Cardiac muscle cell (in vitro differentiated cells and primary cell): ENCODE data around the gene CCDC13. TPM values are rescaled to one million over a fixed set of nuclear protein-coding genes. Genes with fewer than 3 reads are reported as not detected.

Experiments
- DNase-seq, 2 donors: peaks; one replicate each; pipeline versions ENCODE4 v3.0.0 to v3.0.0-alpha.2; 2010 to 2017; ENCODE audit warnings: low read depth in 1 of 2, low spot score in 1 of 2
- H3K27ac ChIP-seq: fragments of 200-600 bp; sonication (generic); 2 replicates; pipeline ENCODE4 v1.5.1; 2016
- H3K27me3 ChIP-seq: fragments of 200-600 bp; sonication (generic); 2 replicates; pipeline ENCODE4 v1.6.0; 2016; ENCODE audit warnings: control low read depth
- H3K36me3 ChIP-seq: fragments of 200-600 bp; sonication (generic); 2 replicates; pipeline ENCODE4 v1.5.1; 2016; ENCODE audit warnings: control low read depth
- H3K4me1 ChIP-seq: fragments of 200-600 bp; sonication (generic); 2 replicates; pipeline ENCODE4 v1.8.1; 2017; ENCODE audit warnings: low read depth, mild to moderate bottlenecking, mixed run types
- H3K4me3 ChIP-seq: fragments of 200-600 bp; sonication (generic); 2 replicates; pipeline ENCODE4 v1.5.1; 2016; ENCODE audit warnings: mild to moderate bottlenecking
- H3K9me3 ChIP-seq: fragments of 200-600 bp; sonication (generic); 2 replicates; pipeline ENCODE4 v1.5.1; 2017; ENCODE audit warnings: low read depth, mild to moderate bottlenecking, control low read depth
- polyA plus RNA-seq: library from polyadenylated mRNA; unstranded; fragments of >200 nt; fragmentation: Nextera tagmentation; extraction: Ambion mirVana; gene quantifications from 2 replicates; pipeline ENCODE4 v1.2.1, GENCODE V29; 2016
- total RNA-seq: library from RNA; depleted of rRNA; stranded (reverse); fragments of >200 nt; gene quantifications from 2 replicates; pipeline ENCODE4 v1.2.3, GENCODE V29; 2016
- TF ChIP-seq, protein P1 (sequence below): IDR thresholded peaks from 2 replicates; pipeline ENCODE4 v1.5.1; 2012; ENCODE audit warnings: low read depth, mild to moderate bottlenecking, low read length

Gene CCDC13
- total and polyA plus RNA-seq, 2 experiments from 2014 or later = 2.8 to 3.3 TPM

DNA sequence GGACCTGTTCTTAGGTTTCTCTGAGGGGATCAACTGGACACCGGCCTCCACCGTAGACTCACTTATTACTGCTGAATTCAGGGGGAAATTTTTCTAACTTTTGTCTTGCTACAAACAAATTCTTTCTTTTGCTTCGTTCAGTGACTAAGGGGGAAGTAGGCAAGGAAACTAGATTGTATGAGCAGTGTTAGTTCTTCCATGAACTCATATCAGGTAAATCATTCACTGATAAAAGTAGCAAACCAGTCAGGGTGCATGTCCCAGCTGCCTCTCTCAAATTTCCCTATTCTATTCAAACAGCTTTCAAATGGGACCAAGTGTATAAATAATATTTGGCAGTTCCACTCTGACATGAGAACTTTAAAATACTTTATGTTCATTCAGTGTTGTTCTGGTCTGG lies 7.3 kb upstream of the CCDC13 start:
- H3K27me3 ChIP-seq = no peaks in the 10 kb centered on the region
- no peak for DNase-seq
- peak overlapping the region; percentile 6 for H3K27ac ChIP-seq
- no peaks in the 10 kb centered on the region for H3K9me3 ChIP-seq
- H3K36me3 ChIP-seq = peaks cover 29% of the 10 kb centered on the region
- no peaks in the 10 kb centered on the region for H3K4me1 ChIP-seq
- no peak overlapping the region for H3K4me3 ChIP-seq
- TF ChIP-seq, protein P1, sequence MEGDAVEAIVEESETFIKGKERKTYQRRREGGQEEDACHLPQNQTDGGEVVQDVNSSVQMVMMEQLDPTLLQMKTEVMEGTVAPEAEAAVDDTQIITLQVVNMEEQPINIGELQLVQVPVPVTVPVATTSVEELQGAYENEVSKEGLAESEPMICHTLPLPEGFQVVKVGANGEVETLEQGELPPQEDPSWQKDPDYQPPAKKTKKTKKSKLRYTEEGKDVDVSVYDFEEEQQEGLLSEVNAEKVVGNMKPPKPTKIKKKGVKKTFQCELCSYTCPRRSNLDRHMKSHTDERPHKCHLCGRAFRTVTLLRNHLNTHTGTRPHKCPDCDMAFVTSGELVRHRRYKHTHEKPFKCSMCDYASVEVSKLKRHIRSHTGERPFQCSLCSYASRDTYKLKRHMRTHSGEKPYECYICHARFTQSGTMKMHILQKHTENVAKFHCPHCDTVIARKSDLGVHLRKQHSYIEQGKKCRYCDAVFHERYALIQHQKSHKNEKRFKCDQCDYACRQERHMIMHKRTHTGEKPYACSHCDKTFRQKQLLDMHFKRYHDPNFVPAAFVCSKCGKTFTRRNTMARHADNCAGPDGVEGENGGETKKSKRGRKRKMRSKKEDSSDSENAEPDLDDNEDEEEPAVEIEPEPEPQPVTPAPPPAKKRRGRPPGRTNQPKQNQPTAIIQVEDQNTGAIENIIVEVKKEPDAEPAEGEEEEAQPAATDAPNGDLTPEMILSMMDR = no peak

DNA sequence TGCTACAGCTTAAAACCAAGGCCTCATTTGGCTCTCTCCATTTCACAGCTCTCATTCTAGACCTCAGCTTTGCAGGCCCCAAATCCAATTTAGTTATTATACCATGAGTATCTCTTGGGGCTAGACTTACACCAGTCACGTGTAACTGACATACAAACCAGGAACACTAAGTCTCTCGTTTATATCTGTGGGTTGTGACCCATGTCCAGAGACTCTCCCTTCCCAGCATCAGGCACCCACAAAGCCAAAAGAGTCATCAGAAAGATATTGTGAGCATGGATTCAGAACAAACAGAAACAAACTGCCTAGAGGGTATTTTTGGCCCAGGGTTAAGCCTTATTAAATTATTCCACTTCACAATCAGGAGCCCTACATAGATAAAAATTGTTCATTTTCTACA lies 5.6 kb upstream of the CCDC13 start:
- TF ChIP-seq, protein P1 = no peak
- Histone ChIP-seq H3K27ac (no peak overlapping the region), H3K4me3 (no peak overlapping the region), H3K36me3 (peaks cover 16% of the 10 kb centered on the region), H3K27me3 (no peaks in the 10 kb centered on the region), H3K4me1 (no peaks in the 10 kb centered on the region), H3K9me3 (no peaks in the 10 kb centered on the region)
- DNase-seq = peak in 1 of 2 donors; percentile 71

GRCh38 chr3:42773409-42773751 lies 327 bp upstream of the CCDC13 start:
- Histone ChIP-seq H3K9me3 (no peaks in the 10 kb centered on the region), H3K27me3 (no peaks in the 10 kb centered on the region), H3K4me1 (no peaks in the 10 kb centered on the region), H3K36me3 (peaks cover 4% of the 10 kb centered on the region), H3K27ac (no peak overlapping the region), H3K4me3 (peak overlapping the region; percentile 39)
- TF ChIP-seq, protein P1 = no peak
- DNase-seq = no peak

DNA sequence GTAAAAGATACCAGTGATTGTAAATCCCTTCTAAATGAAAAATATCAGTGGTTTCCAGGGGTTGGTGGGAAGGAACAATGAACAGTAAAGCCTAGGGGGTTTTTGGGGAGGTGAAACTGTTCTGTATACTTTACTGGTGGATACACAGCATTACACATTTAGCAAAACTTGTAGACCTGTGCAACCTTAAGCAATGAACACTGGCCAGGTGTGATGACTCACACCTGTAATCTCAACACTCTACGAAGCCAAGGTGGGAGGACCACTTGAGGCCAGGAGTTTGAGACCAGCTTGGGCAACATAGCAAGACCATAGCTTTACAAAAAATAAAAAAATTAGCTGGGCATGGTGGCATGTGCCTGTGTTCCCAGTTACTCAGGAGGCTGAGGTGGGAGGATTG lies 1.8 kb downstream of the CCDC13 start:
- Histone ChIP-seq H3K27me3 (no peaks in the 10 kb centered on the region), H3K36me3 (peaks cover 4% of the 10 kb centered on the region), H3K4me1 (no peaks in the 10 kb centered on the region), H3K9me3 (no peaks in the 10 kb centered on the region), H3K4me3 (no peak overlapping the region), H3K27ac (no peak overlapping the region)
- DNase-seq = no peak
- TF ChIP-seq, protein P1 = no peak

DNA sequence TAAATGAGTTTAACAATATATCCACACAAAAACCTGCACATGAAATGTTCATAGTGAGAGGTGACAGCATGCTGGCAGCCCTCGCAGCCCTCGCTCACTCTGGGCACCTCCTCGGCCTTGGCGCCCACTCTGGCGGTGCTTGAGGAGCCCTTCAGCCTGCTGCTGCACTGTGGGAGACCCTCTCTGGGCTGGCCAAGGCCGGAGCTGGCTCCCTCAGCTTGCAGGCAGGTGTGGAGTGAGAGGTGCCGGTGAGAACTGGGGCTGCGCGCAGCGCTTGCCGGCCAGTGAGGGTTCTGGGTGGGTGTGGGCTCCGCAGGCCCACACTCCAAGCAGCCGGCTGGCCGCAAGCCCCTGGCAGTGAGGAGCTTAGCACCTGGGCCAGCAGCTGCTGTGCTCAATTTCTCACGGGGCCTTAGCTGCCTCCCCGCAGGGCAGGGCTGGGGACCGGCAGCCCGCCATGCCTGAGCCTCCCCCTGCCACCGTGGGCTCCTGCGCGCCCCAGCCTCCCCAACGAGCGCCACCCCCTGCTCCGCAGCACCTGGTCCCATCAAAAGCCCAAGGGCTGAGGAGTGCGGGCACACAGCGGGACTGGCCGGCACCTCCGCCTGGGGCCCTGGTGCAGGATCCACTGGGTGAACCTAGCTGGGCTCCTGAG lies 3.4 kb downstream of the CCDC13 start:
- no peak overlapping the region for H3K4me3 ChIP-seq
- DNase-seq = no peak
- TF ChIP-seq, protein P1 = no peak

More for the DNA sequence above, 3.4 kb downstream of the CCDC13 start:
- Histone ChIP-seq H3K27me3 (no peaks in the 10 kb centered on the region), H3K27ac (no peak overlapping the region), H3K36me3 (no peaks in the 10 kb centered on the region), H3K4me1 (no peaks in the 10 kb centered on the region), H3K9me3 (no peaks in the 10 kb centered on the region)
